HS-5 (cell line): Measurements from ENCODE around the gene RPTOR.

Experiments used
- DNase-seq: peaks from one replicate; pipeline ENCODE4 v3.0.0-alpha.2; 2012; ENCODE audit warnings: low read depth

The RPTOR gene

DNA sequence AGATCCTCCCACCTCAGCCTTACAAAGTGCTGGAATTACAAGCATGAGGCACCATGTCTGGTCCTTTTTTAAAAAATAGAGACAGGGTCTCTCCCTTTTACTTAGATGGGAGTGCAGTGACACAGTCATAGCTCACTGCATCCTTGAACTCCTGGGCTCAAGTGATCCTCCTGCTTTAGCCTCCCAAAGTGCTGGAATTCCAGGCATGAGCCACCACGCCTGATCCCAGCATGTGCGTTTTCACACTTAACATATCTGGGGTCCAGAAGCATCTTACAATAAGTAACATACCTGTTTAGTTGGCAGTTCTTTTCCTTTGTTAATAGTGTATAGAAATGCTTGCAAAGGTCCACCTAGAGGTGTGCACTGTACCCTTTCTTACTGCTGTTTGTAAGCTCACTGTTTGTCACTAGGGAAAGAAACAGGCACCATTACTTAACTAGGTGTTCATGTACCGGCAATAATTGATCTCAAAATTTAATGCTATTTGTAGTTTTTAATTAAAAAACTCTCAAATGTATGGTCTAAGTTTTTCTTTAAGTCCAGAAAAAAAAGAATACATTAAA is 221.7 kb downstream of the RPTOR start:
- no peak for DNase-seq

DNA sequence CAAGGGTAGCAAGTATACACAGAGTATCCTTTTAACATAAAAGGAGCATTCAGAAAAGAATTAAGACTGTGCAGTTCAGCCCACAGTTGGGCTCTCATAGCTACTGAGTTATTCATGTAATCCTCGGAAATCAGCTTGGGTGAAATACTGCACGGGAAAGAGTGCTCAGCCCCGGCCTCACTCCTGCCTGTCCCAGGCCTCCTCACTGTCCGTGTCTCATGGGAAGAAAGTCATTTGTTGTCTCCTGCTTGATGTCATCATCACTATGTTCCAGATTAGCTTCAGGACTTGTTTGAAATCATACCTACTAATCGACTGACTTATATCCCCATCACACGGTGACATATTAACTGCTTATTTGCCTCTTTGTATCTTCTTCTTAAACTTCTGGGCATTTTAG is 223.8 kb downstream of the RPTOR start:
- DNase-seq = no peak

DNA sequence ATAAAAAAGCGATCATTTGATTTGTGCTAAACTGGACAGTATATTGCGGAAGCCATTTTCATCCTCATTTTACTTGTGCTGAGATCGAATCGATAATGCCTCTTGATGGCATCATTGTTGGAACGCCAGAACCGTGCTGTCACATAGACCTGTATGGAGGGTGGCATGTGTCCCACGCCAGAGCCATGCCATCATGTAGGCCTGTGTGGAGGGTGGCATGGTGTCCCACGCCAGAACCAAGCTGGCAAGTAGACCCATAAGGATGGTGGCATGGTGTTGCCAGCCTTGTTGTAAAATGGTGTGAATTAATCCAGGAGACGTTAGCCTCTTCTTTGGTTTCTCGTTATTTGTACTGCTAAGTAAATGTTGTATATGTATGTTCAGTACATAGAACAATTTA is 224.3 kb downstream of the RPTOR start:
- no peak for DNase-seq

DNA sequence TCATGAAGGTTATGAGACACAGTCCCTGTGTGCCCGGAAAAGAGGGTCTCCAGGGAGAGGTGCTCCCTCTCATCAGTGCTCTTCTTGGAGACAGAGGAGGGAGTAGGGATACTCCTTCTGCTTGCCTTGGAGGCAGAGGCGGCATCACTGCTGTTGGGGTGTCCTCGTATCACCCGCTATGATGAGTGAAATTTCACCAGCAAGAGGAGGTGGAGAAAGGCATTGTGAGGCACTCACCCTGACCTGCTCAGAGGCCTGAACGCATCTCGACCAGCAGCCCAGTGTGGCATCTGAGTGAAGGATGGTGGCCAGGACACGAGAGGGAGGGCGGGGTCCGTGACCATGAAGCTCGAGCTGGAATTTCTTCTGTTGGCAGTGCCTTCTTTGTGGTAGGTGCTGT is 224.9 kb downstream of the RPTOR start:
- DNase-seq = no peak

DNA sequence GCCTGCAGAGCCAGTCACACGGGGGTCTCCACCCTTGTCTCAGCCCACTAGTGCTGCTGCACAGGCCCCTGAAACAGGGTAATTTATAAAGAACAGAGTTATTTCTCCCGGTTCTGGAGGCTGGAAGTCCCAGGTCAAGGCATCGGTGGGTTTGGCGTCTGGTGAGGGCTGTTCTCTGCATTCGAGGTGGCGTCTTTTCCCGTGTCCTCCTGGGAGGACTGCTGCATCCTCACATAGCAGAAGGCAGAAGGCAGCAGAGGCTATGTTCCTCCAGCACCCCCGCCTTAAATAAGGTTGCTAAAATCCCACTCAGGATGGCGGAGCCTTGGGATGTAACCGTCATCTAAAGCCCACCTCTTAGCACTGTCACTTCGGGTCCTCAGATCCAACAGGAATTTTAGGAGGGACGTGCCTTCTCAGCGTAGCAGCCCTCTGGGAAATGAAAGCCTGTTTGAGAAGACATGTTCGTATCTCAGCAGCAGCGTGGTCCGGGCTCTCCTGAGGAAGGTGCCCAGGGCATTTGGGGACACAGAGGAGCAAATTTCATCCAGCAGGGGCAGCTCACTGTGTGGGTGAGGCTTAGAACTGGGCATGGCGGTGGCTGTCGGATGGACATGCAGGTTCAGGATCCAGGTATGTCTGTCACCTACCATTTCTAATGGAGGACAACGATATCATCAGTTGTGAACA is 225.4 kb downstream of the RPTOR start:
- DNase-seq = no peak

DNA sequence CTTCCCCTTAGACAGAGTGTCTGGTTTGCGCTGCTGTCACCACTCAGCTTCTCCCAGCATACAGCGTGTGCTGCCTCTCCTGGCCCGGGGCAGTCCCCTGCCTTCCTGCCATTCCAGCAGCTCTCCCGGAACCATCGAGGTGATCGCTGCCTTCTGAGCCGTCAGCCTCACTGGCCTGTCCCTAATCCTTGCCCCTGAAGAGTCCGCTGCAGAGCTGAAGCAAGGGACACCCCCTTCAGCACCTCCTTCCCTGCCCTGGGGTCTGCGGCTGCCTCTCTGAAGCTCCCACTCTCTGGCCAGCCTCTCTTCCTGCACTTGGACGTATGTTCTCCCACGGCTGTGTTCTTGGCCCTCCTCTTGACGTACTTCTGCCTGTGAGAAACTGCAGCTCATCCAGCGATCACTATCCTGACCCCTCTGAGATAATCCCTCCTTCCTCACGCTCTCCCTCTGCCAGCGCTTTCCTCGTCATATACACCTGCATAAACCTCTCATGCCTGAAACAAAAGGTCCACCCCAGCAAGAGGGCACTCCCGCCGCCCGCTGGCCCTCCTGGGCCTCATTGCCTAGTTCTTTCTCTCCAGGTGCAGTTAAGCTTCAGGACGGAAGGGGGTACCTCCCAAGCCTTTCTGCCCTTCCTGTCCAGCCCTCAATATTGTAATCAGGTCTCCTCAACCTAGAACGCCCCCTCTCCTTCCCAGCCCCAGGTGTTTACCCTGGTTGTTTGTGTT is 226.4 kb downstream of the RPTOR start:
- no peak for DNase-seq

DNA sequence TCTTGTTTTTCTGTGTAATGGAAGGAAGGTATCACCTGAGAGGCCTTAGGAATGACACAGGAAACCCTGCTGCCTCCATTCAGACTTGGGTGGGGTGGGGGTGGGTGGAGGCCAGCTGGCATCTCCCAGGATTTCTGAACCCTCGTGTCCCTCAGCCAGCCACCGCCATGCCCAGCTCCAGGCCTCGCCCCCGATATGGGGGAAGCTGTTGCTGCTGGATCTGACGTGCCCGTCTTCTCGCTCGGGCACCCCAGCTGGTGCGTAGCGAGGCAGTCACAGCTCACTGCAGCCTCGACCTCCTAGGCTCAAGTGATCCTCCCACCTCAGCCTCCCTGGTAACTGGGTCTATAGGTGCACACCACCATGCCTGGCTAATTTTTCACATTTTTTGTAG is 227.0 kb downstream of the RPTOR start:
- DNase-seq = no peak

DNA sequence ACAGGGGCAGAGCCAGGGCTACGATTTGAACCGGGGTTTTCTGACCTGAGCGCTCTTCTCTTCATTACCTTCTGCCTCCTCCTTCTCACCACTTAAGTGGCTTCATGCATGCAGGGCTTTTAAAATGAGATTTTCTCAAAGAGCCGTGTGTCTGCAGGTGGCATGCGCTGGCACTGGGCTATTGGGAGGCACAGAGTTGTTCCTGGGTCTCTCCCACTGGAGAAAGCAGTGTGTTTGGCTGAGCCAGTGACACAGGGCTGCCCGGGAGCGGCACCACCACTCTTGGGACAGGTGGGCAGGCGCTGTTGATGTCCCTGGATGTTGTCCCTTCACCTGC is 228.2 kb downstream of the RPTOR start:
- no peak for DNase-seq

DNA sequence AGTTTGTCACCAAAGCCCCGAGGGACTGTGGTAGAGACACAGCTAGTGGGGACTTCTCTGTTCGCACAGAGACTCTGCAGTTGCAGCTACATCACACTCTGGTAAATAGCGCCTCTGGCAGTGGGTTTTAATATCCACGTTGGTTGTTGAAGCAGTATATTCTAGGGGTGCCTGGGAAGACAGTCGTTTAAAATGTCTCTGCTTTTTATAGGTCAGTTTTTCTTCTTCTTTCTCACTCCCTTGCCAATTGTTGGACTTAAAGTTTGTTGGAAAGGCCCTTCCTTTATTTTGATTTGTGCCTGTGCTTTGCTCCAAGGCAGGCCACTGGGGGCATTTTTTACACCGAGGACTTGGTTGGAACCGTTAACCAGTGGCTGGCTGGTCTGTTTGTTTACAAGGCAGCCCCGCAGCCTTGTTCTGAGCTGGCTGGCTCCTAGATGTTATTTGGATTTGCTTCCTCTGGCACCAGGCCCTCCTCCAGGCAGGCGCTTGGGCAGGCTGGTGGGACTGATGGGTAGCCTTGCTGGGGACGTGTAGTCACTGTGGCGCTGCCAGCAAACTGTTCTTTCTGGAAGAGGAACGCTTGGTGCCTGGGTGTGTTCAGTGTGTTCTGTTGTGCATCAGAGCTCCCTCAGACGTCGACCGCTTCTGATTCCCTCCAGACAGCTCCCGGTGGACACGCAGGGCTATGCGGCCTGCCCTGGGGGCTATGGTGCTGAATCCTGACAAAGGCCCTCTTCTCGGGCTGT is 228.8 kb downstream of the RPTOR start:
- DNase-seq = no peak

DNA sequence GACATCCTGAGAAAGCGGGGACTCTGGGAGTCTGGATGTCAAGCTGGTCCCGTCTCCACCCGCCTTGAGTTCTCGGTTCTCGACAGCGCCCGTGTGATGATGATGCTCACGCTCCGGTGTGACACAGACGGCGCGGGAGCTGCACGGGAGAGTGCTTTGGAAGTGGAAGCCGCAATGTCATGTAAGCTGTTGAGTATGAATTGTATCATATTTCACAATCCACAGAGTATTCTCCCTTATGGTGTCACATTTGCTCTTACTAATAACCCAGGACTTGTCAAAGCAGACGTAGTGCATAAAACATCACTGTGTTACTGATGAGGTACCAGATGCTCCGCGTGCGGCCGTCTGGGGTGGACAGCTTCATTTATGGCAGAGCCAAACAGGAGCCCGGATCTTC is 229.5 kb downstream of the RPTOR start:
- DNase-seq = no peak

DNA sequence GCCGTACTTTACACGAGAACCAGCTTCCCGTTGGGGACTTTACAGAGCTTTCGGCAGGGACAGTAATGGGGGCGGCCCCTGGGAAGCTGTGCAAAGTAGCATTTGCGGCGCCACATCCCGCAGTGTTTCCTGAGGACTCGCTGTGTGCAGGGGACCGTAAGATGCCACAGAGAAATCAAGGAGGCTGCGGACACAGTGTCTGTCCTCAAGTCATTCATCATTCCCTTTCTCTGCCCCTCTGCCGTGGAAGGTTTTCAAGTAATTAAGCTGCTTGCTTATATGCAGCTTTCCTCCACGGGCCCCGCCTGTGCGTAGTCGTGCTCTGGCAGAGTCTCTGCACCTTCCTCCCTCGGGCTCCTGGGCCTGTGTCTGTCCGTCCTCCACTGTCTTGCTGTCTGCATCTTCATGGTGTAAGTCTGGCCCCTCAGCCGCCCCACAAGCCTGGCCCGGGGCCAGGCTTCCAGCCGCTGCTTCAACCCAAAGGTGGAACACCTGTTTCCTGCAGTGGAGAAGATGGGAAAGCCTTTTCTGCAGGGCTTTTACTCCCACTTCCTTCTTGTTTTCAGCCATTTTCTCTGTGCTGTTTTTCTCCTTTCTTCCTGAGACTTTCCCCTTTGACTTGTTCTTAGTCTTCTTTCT is 230.1 kb downstream of the RPTOR start:
- no peak for DNase-seq

DNA sequence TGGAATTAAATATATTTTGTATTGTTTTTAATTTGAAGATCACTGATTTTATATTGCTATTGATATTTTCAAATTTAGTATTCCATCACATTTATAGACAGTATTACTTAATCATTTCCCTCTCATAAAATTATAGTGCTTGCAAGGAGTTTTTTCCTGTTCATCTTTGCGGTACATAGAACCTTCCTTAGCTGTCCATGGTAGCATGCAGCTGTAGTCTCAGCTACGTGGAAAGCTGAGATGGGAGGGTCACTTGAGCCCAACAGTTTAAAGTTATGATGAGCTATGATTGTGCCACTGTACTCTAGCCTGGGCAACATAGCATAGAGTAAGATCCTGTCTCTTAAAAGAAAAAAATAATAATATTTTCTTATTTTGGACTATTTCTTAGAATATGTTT is 231.2 kb downstream of the RPTOR start:
- no peak for DNase-seq

DNA sequence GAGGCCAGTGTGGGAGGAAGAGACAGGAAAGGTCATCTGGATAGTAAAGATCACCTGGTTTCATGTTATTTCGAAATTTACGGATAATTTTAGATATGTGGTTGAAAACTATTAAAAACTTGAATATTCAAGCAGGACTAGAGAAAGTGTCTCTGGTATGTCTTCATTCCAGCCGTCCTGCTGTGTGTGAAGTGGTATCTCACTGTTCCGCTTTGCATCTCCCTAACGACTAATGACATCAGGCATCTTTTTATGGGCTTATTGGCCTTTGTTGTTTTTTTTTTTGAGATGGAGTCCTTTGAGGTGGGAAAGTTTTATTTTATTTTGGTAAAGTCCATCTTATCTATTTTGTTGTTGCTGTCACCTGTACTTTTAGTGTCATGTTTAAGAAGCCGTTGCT is 232.6 kb downstream of the RPTOR start:
- no peak for DNase-seq

DNA sequence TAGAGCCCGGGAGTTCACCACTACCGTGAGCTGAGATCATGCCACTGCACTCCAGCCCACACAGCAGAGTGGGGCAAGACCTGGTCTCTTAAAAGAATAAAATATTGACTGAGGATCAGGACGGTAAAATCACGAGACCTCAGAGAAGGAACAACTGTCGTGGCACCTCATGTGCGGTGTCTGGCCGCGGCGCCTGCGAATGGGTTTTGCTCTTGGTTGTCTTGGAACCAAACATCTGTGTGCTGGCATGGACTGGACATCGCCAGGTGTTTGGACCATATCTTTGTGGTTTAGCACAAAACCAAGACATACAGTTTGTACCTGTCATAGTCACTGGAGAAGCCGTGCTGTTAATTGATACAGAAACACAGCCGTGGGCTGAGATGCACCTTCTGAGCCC is 234.1 kb downstream of the RPTOR start:
- DNase-seq = no peak

DNA sequence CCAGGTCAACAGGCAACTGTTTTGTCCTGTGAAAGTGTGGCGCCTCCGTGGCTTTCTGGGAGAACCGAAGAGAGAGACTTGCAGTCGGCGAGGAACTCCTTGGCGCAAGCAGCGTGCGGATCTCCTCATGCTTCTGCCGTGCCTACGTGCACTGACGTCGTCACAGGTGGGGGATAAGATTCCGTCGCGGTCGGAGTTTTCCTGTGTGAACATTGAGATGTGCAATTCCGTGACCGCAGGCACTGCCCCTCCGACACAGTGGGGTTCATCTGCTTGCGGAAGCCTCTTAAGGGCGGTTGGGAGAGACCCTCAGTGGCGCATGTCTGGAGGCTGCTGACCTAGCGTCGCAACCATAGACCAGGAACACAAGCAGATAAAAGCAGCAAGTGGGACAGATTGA is 234.7 kb downstream of the RPTOR start:
- no peak for DNase-seq

DNA sequence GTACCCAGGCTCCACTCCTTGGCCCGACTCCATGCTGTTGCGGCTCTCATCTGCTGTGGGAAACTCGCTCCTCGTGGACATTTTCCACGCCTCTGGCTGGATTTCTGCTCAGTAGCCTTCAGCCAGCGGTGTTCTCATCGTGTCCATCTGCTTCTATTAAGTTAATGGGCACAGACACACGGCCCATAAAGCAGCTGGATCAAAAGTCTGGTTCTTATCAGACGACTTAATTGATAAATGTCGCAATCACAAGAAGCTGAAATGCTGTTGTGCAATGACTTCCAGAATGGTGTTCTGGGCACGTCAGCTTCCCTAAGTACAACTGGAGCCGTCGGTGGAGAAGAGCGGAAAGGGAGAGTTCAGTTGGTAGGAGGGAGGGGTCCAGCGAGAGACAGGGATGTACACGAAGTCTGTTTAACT is 235.3 kb downstream of the RPTOR start:
- no peak for DNase-seq

DNA sequence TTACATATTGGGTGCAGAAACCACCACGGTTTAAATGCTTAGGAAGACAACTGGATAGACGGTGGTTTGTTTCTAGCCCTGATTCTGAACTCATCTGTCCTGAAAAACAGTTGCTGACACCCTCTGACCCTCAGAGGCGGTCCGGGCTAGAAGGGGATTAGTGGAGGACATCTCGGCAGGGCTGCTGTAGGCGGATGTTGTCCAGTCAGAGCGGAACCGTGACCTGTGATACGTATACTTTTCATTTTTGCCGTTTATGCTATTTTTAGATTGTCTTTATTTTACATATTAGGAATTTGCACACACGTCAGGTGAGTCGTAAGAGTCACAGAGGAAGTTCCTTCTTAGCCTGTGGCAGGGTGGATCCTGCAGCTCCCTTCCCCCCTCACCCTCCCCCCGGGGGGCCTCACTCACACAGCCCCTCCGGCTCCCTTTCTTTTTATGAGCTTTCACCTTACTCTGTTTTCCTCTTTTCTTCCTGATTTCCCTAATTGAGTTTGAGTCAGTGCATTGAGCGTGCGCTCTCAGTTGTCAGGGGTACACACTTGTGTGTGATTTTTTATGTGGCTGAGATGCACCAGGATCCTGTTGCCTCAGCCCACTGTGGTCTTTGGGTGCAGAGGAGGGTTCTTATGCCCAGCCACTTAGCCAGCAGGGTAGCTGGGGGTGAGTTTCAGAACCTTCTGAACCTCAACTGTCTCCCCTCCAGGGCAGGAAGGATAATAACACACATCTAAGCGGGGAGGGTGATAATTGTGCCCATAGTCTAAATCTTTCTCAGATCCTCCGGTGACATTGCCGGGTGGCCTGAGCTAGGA is 236.0 kb downstream of the RPTOR start:
- DNase-seq = no peak

DNA sequence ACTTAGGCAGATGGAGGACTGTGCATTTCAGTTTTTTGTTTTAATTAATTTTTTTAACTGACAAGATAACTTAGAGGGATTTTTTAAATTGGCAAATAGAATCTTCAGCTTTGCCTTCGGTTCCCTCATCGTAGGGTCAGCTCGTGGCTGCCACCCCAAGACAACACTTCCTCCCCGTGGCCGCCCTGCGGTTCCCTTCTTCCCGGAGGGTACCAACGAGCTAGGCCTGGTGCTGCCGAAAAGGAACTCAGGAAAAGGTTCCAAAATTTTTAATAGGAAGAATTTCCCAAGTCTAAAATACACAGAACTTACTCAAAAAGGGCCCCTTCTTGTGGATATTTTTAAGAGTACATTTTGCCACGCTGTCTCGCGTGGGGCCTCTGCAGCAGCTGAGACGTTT is 236.6 kb downstream of the RPTOR start:
- DNase-seq = no peak

DNA sequence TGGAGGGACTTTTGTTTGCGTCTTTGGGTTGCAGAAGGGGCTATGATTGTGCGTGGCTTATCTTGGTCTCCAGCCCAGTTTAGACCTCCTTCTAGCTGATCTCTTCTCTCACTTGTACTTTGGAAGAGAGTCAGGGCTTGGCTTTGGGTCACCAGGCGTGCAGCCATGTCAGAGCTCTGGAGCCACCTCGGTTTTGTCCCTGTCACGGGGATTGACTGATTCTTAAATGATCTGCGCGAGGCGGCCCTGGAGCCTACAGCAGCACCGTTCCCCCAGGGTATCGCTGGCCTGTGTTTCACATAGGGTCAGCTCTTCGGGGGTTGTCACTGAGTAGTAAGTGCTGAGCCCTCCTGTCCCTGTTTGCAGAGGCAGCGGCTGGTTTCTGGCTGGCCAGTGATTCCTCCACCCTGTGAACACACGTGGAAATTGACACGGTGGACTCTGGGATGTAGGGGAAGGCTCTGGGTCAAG is 237.2 kb downstream of the RPTOR start:
- DNase-seq = no peak

DNA sequence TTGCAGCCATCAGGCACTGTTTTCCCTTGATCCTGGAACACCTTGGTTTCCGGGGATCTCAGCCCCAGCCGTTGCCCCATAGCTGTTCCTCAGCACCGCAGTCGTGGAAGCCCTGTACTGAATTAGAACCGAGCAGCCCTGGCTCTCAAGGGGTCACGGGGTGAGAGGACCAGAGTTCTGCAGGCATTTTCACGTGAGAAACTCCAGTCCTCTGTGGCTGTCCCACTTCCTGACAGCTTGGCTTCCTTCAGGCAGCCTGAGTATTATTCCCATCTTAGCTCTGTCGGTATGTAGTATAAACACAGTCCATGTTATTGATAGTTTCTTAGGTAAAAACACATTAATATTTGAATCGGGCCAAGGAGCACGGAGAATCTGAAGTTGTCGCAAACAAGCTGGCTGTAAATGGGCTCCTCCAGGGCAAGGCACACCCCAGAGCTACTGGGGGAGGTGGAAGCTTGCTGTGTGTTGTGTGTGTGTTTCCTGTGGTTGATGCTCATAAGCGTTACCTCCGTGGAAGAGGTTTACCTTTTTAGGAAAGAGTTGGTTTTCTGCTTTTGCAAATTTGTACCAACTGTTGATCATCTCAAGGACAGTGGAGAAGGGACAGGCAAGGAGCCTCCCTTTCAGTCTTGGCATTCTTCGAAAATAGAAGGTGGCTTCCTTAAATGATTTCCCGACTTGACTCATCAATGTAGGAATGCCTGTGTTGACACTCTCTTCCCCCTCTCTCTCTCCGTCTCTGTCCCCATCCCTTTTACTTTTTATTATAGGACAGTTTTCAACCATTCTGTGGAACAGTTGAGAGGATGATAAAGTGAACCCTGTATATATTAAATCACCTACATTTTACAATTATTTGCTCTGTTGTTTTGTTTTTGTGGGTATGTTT is 238.1 kb downstream of the RPTOR start:
- DNase-seq = no peak

DNA sequence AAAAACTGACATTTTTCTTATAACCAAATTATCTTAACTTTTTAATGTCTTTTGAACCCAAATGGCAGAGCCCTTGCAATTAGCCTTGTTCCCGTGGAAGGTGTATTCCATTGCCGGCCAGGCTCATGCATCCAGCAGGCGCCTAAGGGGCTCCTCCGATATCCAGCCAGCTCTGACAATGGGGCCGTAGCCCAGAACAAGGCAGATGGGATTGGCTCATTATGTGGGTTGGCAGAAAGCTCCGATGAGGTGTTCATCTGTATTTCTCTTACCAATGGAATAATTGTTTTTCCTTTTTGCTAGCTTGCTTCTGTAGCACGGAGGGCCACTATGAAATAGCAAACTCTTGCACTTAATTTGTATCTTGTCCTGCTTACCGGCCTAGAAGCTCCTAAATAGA is 238.8 kb downstream of the RPTOR start:
- no peak for DNase-seq
